Suprapubic skin (tissue), 4 donors: Measurements from ENCODE around the gene KBTBD7. TPM values are rescaled to one million over a fixed set of nuclear protein-coding genes. Genes with fewer than 3 reads are reported as not detected.

ENCODE experiments used
- DNase-seq, 2 donors: peaks; one replicate each; pipeline ENCODE4 v3.0.0-alpha.2; 2019; ENCODE audit warnings: low spot score in 2 of 2
- H3K27ac ChIP-seq: fragments of 200-600 bp; sonication (generic); one replicate; pipeline ENCODE4 v1.5.1; 2019
- H3K27me3 ChIP-seq: fragments of 200-600 bp; sonication (generic); one replicate; pipeline ENCODE4 v1.5.1; 2019
- H3K36me3 ChIP-seq: fragments of 200-600 bp; sonication (generic); one replicate; pipeline ENCODE4 v1.5.1; 2019
- H3K4me1 ChIP-seq: fragments of 200-600 bp; sonication (generic); one replicate; pipeline ENCODE4 v1.5.1; 2019
- H3K4me3 ChIP-seq: fragments of 200-600 bp; sonication (generic); one replicate; pipeline ENCODE4 v1.5.1; 2019; ENCODE audit warnings: mild to moderate bottlenecking
- H3K9me3 ChIP-seq: fragments of 200-600 bp; sonication (generic); one replicate; pipeline ENCODE4 v1.5.1; 2019
- CTCF ChIP-seq, 2 donors: fragments of 200-600 bp in 1 of 2; fragments of 450-650 bp in 1 of 2; sonication (generic) in 1 of 2; IDR thresholded peaks; one replicate each; pipeline ENCODE4 v1.5.1; 2016 to 2019; ENCODE audit warnings: antibody characterized with exemption in 2 of 2, mild to moderate bottlenecking in 1 of 2, moderate library complexity in 1 of 2
- EP300 ChIP-seq: sonication (generic); formaldehyde crosslinking; IDR thresholded peaks from one replicate; pipeline ENCODE4 v1.6.1; 2017; ENCODE audit warnings: antibody characterized with exemption
- POLR2A ChIP-seq, 2 donors: fragments of 450-650 bp; IDR thresholded peaks; one replicate each; pipeline ENCODE4 v1.6.1; 2017; ENCODE audit warnings: antibody characterized with exemption in 2 of 2, mild to moderate bottlenecking in 2 of 2, moderate library complexity in 2 of 2
- POLR2AphosphoS5 ChIP-seq, 3 donors: sonication (generic); formaldehyde crosslinking; IDR thresholded peaks; one replicate each; pipeline ENCODE4 v1.6.1; 2017; ENCODE audit warnings: antibody characterized with exemption in 3 of 3
- WGBS: methylation state at CpG from one replicate; pipeline ENCODE4 v1.1.5; 2018; 5-methylcytosine and 5-hydroxymethylcytosine counted together
- total RNA-seq, 4 donors: library from RNA; depleted of rRNA; stranded (reverse); fragments of >200 nt; gene quantifications; one replicate each; pipeline ENCODE4 v1.1.0, GENCODE V29; 2016

Gene KBTBD7
- total RNA-seq, 4 donors from 2014 or later = 4.5 to 8.0 (median 6.0) TPM

DNA sequence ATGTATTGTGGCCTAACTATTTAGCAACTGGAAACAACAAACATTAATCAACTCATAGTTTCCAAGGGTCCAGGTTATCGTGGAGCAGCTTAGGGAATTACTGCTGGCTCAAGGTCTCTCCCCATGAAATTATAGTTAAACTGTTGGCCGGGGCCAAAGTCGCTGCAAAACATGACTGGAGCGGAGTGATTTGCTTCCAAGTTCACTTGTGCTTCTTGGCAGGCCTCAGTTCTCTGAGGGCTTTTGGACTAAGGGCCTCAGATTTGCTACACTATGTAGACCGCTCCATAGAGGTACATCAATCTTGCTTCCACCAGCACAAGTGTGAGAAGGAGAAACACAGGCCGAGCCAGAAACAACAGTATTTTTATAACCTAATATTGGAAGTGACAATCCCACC, 9.4 kb upstream of the KBTBD7 start:
- 92% methylated on average over 6 of the region's 6 CpGs for WGBS
- no peak for TF ChIP-seq POLR2AphosphoS5 (IDR thresholded peaks at IDR 0.05)
- no peak for TF ChIP-seq EP300
- TF ChIP-seq POLR2A (IDR thresholded peaks at IDR 0.05) = no peak
- Histone ChIP-seq H3K27ac (no peak overlapping the region), H3K27me3 (no peaks in the 10 kb centered on the region), H3K36me3 (no peaks in the 10 kb centered on the region), H3K9me3 (peaks cover 4% of the 10 kb centered on the region), H3K4me3 (no peak overlapping the region), H3K4me1 (no peaks in the 10 kb centered on the region)
- no peak for DNase-seq

- Histone ChIP-seq H3K27me3 (no peaks in the 10 kb centered on the region), H3K36me3 (no peaks in the 10 kb centered on the region), H3K4me1 (no peaks in the 10 kb centered on the region), H3K4me3 (no peak overlapping the region), H3K27ac (no peak overlapping the region), H3K9me3 (no peaks in the 10 kb centered on the region)
- no peak for TF ChIP-seq POLR2A (IDR thresholded peaks at IDR 0.05)
- no peak for TF ChIP-seq POLR2AphosphoS5 (IDR thresholded peaks at IDR 0.05)
- TF ChIP-seq CTCF (IDR thresholded peaks at IDR 0.05) = no peak
- no peak for TF ChIP-seq EP300
- DNase-seq = no peak
- 67% methylated on average over 4 of the region's 4 CpGs for WGBS
These were observed 5.8 kb upstream of the KBTBD7 start for GRCh38 chr13:41200126-41200525.

- no peak overlapping the region for H3K4me3 ChIP-seq
- WGBS = 76% methylated on average over 2 of the region's 2 CpGs
- no peaks in the 10 kb centered on the region for H3K36me3 ChIP-seq
- no peaks in the 10 kb centered on the region for H3K9me3 ChIP-seq
- H3K27me3 ChIP-seq = no peaks in the 10 kb centered on the region
- peaks cover 3% of the 10 kb centered on the region for H3K4me1 ChIP-seq
- H3K27ac ChIP-seq = no peak overlapping the region
- DNase-seq = no peak
- TF ChIP-seq POLR2A (IDR thresholded peaks at IDR 0.05) = no peak
These were observed 5.2 kb upstream of the KBTBD7 start for GRCh38 chr13:41199526-41199925.

DNA sequence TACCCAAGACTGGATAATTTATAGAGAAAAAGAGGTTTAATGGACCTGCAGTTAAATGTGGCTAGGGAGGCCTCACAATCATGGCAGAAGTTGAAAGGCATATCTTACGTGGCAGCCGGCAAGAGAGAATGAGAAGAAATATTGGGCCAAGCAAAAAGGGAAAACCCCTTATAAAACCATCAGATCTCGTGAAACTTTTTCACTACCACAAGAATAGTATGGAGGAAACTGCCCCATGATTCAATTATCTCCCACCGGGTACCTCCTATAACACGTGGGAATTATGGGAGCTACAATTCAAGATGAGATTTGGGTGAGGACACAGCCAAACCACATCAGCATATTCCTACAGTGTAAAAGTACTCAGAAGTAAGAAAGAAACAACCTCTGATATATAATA, 4.7 kb upstream of the KBTBD7 start:
- Histone ChIP-seq H3K9me3 (no peaks in the 10 kb centered on the region), H3K4me3 (no peak overlapping the region), H3K27me3 (no peaks in the 10 kb centered on the region), H3K27ac (no peak overlapping the region), H3K4me1 (peaks cover 4% of the 10 kb centered on the region), H3K36me3 (no peaks in the 10 kb centered on the region)
- 80% methylated on average over 5 of the region's 5 CpGs for WGBS
- TF ChIP-seq EP300 (no peak), CTCF (IDR thresholded peaks at IDR 0.05) (no peak), POLR2AphosphoS5 (IDR thresholded peaks at IDR 0.05) (no peak), POLR2A (IDR thresholded peaks at IDR 0.05) (no peak)
- no peak for DNase-seq

- Histone ChIP-seq H3K36me3 (no peaks in the 10 kb centered on the region), H3K4me1 (peaks cover 19% of the 10 kb centered on the region), H3K27ac (no peak overlapping the region), H3K27me3 (no peaks in the 10 kb centered on the region), H3K9me3 (no peaks in the 10 kb centered on the region), H3K4me3 (no peak overlapping the region)
- no peak for DNase-seq
- TF ChIP-seq EP300 = no peak
- no peak for TF ChIP-seq POLR2AphosphoS5 (IDR thresholded peaks at IDR 0.05)
- no peak for TF ChIP-seq CTCF (IDR thresholded peaks at IDR 0.05)
- no peak for TF ChIP-seq POLR2A (IDR thresholded peaks at IDR 0.05)
- WGBS = 72% methylated on average over 2 of the region's 2 CpGs
These were observed 2.3 kb upstream of the KBTBD7 start for GRCh38 chr13:41196620-41197019.

GRCh38 chr13:41196011-41196410, 1.6 kb upstream of the KBTBD7 start:
- Histone ChIP-seq H3K36me3 (no peaks in the 10 kb centered on the region), H3K27me3 (no peaks in the 10 kb centered on the region), H3K4me3 (no peak overlapping the region), H3K27ac (no peak overlapping the region), H3K4me1 (peaks cover 21% of the 10 kb centered on the region), H3K9me3 (no peaks in the 10 kb centered on the region)
- TF ChIP-seq POLR2AphosphoS5 (IDR thresholded peaks at IDR 0.05) (no peak), POLR2A (IDR thresholded peaks at IDR 0.05) (no peak), CTCF (IDR thresholded peaks at IDR 0.05) (no peak), EP300 (no peak)
- DNase-seq = no peak
